ENCODE results near the gene PALM3.

PALM3 gene

GRCh38 chr19:14073925-14074838 lies 12.3 kb upstream of the PALM3 start:
- Histone ChIP-seq H2BK5ac (ENCODE audit: low read length) (no peak overlapping the region), H3K18ac (ENCODE audit: low read length) (no peak overlapping the region), H3K36me3 (ENCODE audit: control insufficient read depth, insufficient read depth, low read length) (no peaks in the 10 kb centered on the region), H3K4me2 (ENCODE audit: low read length) (peak overlapping the region; percentile 45), H3K23ac (ENCODE audit: low read length) (no peak overlapping the region), H4K8ac (ENCODE audit: low read depth, low read length) (no peak overlapping the region), H2AK5ac (ENCODE audit: low read length) (no peak overlapping the region), H3K4ac (ENCODE audit: low read depth, low read length) (no peak overlapping the region), H2BK15ac (replicated peaks; ENCODE audit: low read depth) (no peak overlapping the region), H3K4me3 (ENCODE audit: low read length) (no peak overlapping the region), H3K4me1 (ENCODE audit: control insufficient read depth, low read depth, low read length) (peaks cover 1% of the 10 kb centered on the region), H3K79me2 (ENCODE audit: control insufficient read depth, insufficient read depth, low read length) (no peaks in the 10 kb centered on the region), H3K79me1 (ENCODE audit: low read length) (no peaks in the 10 kb centered on the region), H4K5ac (ENCODE audit: low read length) (no peak overlapping the region), H3K9ac (ENCODE audit: low read length) (peak overlapping the region; percentile 57), H3K27ac (ENCODE audit: low read depth, low read length) (no peak overlapping the region), H2BK120ac (ENCODE audit: low read depth, low read length) (no peak overlapping the region), H3K27me3 (ENCODE audit: insufficient read depth, low read length, poor library complexity) (peaks cover 6% of the 10 kb centered on the region), H3K56ac (ENCODE audit: low read length) (peak overlapping the region; percentile 81)
- WGBS (ENCODE audit: extremely low coverage, insufficient coverage, low lambda C conversion rate), result no CpG with 5 or more reads among the region's 44 CpGs
- DNase-seq, result no peak

GRCh38 chr19:14073261-14073924 lies 11.5 kb upstream of the PALM3 start:
- no peak overlapping the region for H3K23ac ChIP-seq (ENCODE audit: low read length)
- H3K4me1 ChIP-seq (ENCODE audit: control insufficient read depth, low read depth, low read length), result peaks cover 1% of the 10 kb centered on the region
- no peak overlapping the region for H2BK120ac ChIP-seq (ENCODE audit: low read depth, low read length)
- no peak overlapping the region for H3K4ac ChIP-seq (ENCODE audit: low read depth, low read length)
- no peak overlapping the region for H2BK5ac ChIP-seq (ENCODE audit: low read length)
- peak overlapping the region; percentile 57 for H3K9ac ChIP-seq (ENCODE audit: low read length)
- no peak overlapping the region for H2AK5ac ChIP-seq (ENCODE audit: low read length)
- no peak overlapping the region for H3K27ac ChIP-seq (ENCODE audit: low read depth, low read length)
- peak overlapping the region; percentile 16 for H3K4me3 ChIP-seq (ENCODE audit: low read length)
- H3K36me3 ChIP-seq (ENCODE audit: control insufficient read depth, insufficient read depth, low read length), result no peaks in the 10 kb centered on the region
- no peak overlapping the region for H4K5ac ChIP-seq (ENCODE audit: low read length)
- no peaks in the 10 kb centered on the region for H3K79me2 ChIP-seq (ENCODE audit: control insufficient read depth, insufficient read depth, low read length)
- no peaks in the 10 kb centered on the region for H3K79me1 ChIP-seq (ENCODE audit: low read length)
- H4K8ac ChIP-seq (ENCODE audit: low read depth, low read length), result no peak overlapping the region
- WGBS (ENCODE audit: extremely low coverage, insufficient coverage, low lambda C conversion rate), result no CpG with 5 or more reads among the region's 106 CpGs
- peak overlapping the region; percentile 68 for H3K4me2 ChIP-seq (ENCODE audit: low read length)
- H3K18ac ChIP-seq (ENCODE audit: low read length), result peak overlapping the region; percentile 52
- H3K56ac ChIP-seq (ENCODE audit: low read length), result peak overlapping the region; percentile 81
- H3K27me3 ChIP-seq (ENCODE audit: insufficient read depth, low read length, poor library complexity), result peaks cover 6% of the 10 kb centered on the region
- no peak overlapping the region for H2BK15ac ChIP-seq (replicated peaks; ENCODE audit: low read depth)
- DNase-seq, result peak; percentile 72

- Histone ChIP-seq H3K79me1 (ENCODE audit: low read length) (no peaks in the 10 kb centered on the region), H3K23ac (ENCODE audit: low read length) (no peak within 1 kb of the TSS), H3K4me2 (ENCODE audit: low read length) (peak within 1 kb of the TSS; percentile 95), H3K18ac (ENCODE audit: low read length) (peak within 1 kb of the TSS; percentile 52), H4K5ac (ENCODE audit: low read length) (no peak within 1 kb of the TSS), H2BK5ac (ENCODE audit: low read length) (no peak within 1 kb of the TSS), H3K4me1 (ENCODE audit: control insufficient read depth, low read depth, low read length) (peaks cover 1% of the 10 kb centered on the region), H4K8ac (ENCODE audit: low read depth, low read length) (no peak within 1 kb of the TSS), H3K27ac (ENCODE audit: low read depth, low read length) (no peak within 1 kb of the TSS), H3K56ac (ENCODE audit: low read length) (peak within 1 kb of the TSS; percentile 90), H3K79me2 (ENCODE audit: control insufficient read depth, insufficient read depth, low read length) (no peaks in the 10 kb centered on the region), H3K4me3 (ENCODE audit: low read length) (peak within 1 kb of the TSS; percentile 17), H2AK5ac (ENCODE audit: low read length) (no peak within 1 kb of the TSS), H3K9ac (ENCODE audit: low read length) (peak within 1 kb of the TSS; percentile 69), H2BK120ac (ENCODE audit: low read depth, low read length) (no peak within 1 kb of the TSS), H3K27me3 (ENCODE audit: insufficient read depth, low read length, poor library complexity) (peaks cover 6% of the 10 kb centered on the region), H2BK15ac (replicated peaks; ENCODE audit: low read depth) (no peak within 1 kb of the TSS), H3K4ac (ENCODE audit: low read depth, low read length) (no peak within 1 kb of the TSS), H3K36me3 (ENCODE audit: control insufficient read depth, insufficient read depth, low read length) (no peaks in the 10 kb centered on the region)
- no peak for DNase-seq
- no CpG with 5 or more reads among the region's 51 CpGs for WGBS (ENCODE audit: extremely low coverage, insufficient coverage, low lambda C conversion rate)
These were observed 10.8 kb upstream of the PALM3 start, which contains the start of gene MISP3 for GRCh38 chr19:14072535-14073260. MISP3 (plus strand) TSS chr19:14072786; CDS start chr19:14073310, 524 bp downstream.

- Histone ChIP-seq H3K56ac (ENCODE audit: low read length) (peak overlapping the region; percentile 15), H3K4me1 (ENCODE audit: control insufficient read depth, low read depth, low read length) (peaks cover 1% of the 10 kb centered on the region), H3K18ac (ENCODE audit: low read length) (no peak overlapping the region), H3K79me1 (ENCODE audit: low read length) (no peaks in the 10 kb centered on the region), H3K36me3 (ENCODE audit: control insufficient read depth, insufficient read depth, low read length) (no peaks in the 10 kb centered on the region), H2BK5ac (ENCODE audit: low read length) (no peak overlapping the region), H2BK120ac (ENCODE audit: low read depth, low read length) (no peak overlapping the region), H2AK5ac (ENCODE audit: low read length) (no peak overlapping the region), H3K4me2 (ENCODE audit: low read length) (no peak overlapping the region), H3K27me3 (ENCODE audit: insufficient read depth, low read length, poor library complexity) (peaks cover 6% of the 10 kb centered on the region), H3K27ac (ENCODE audit: low read depth, low read length) (no peak overlapping the region), H2BK15ac (replicated peaks; ENCODE audit: low read depth) (no peak overlapping the region), H3K79me2 (ENCODE audit: control insufficient read depth, insufficient read depth, low read length) (no peaks in the 10 kb centered on the region), H3K4me3 (ENCODE audit: low read length) (no peak overlapping the region), H4K8ac (ENCODE audit: low read depth, low read length) (no peak overlapping the region), H3K4ac (ENCODE audit: low read depth, low read length) (no peak overlapping the region), H4K5ac (ENCODE audit: low read length) (no peak overlapping the region), H3K23ac (ENCODE audit: low read length) (no peak overlapping the region), H3K9ac (ENCODE audit: low read length) (no peak overlapping the region)
- no peak for DNase-seq
- no CpG with 5 or more reads among the region's 43 CpGs for WGBS (ENCODE audit: extremely low coverage, insufficient coverage, low lambda C conversion rate)
These were observed 8.6 kb upstream of the PALM3 start for GRCh38 chr19:14070268-14071050.

GRCh38 chr19:14066134-14066533 lies 4.3 kb upstream of the PALM3 start:
- Histone ChIP-seq H3K36me3 (ENCODE audit: control insufficient read depth, insufficient read depth, low read length) (no peaks in the 10 kb centered on the region), H3K56ac (ENCODE audit: low read length) (no peak overlapping the region), H3K27me3 (ENCODE audit: insufficient read depth, low read length, poor library complexity) (no peaks in the 10 kb centered on the region), H3K23ac (ENCODE audit: low read length) (no peak overlapping the region), H3K4ac (ENCODE audit: low read depth, low read length) (no peak overlapping the region), H2AK5ac (ENCODE audit: low read length) (no peak overlapping the region), H3K27ac (ENCODE audit: low read depth, low read length) (no peak overlapping the region), H3K4me3 (ENCODE audit: low read length) (no peak overlapping the region), H3K79me1 (ENCODE audit: low read length) (no peaks in the 10 kb centered on the region), H4K5ac (ENCODE audit: low read length) (no peak overlapping the region), H2BK15ac (replicated peaks; ENCODE audit: low read depth) (no peak overlapping the region), H3K9ac (ENCODE audit: low read length) (no peak overlapping the region), H3K18ac (ENCODE audit: low read length) (no peak overlapping the region), H4K8ac (ENCODE audit: low read depth, low read length) (no peak overlapping the region), H2BK5ac (ENCODE audit: low read length) (no peak overlapping the region), H3K4me2 (ENCODE audit: low read length) (no peak overlapping the region), H3K4me1 (ENCODE audit: control insufficient read depth, low read depth, low read length) (no peaks in the 10 kb centered on the region), H2BK120ac (ENCODE audit: low read depth, low read length) (no peak overlapping the region), H3K79me2 (ENCODE audit: control insufficient read depth, insufficient read depth, low read length) (no peaks in the 10 kb centered on the region)
- no CpG with 5 or more reads among the region's 2 CpGs for WGBS (ENCODE audit: extremely low coverage, insufficient coverage, low lambda C conversion rate)
- DNase-seq, result no peak
